SK-N-SH treated with all-trans-retinoic acid at 6 μM for 48 hours (cell line): ENCODE results near the gene NUP88.

ENCODE experiments used
- ATAC-seq: fragments of 200-7000 bp; cut with Tn5 transposase; 3 replicates; pipeline ENCODE4 v1.9.1; 2020; ENCODE audit warnings: mild to moderate bottlenecking, moderate library complexity
- ARNTL ChIP-seq: fragments of 450-650 bp; formaldehyde crosslinking; IDR thresholded peaks from 2 replicates; pipeline ENCODE4 v1.5.0; 2020; ENCODE audit warnings: low read depth, mild to moderate bottlenecking, moderate library complexity, borderline replicate concordance
- BACH2 ChIP-seq: fragments of 250-450 bp; sonication (Bioruptor Pico); IDR thresholded peaks from 2 replicates; pipeline ENCODE4 v1.9.0; 2021; ENCODE audit warnings: mild to moderate bottlenecking, borderline replicate concordance
- ESRRG ChIP-seq: fragments of 250-450 bp; sonication (Bioruptor Pico); IDR thresholded peaks from 2 replicates; pipeline ENCODE4 v1.6.1; 2021; ENCODE audit warnings: mild to moderate bottlenecking
- GLIS3 ChIP-seq: fragments of 250-450 bp; sonication (Bioruptor Pico); IDR thresholded peaks from 2 replicates; pipeline ENCODE4 v1.5.0; 2020; ENCODE audit warnings: mild to moderate bottlenecking, moderate library complexity
- ISL1 ChIP-seq: fragments of 250-450 bp; sonication (Bioruptor Pico); IDR thresholded peaks from 2 replicates; pipeline ENCODE4 v2.1.2; 2022; ENCODE audit warnings: mild to moderate bottlenecking, moderate library complexity
- OSR1 ChIP-seq: fragments of 250-450 bp; sonication (Bioruptor Pico); IDR thresholded peaks from 2 replicates; pipeline ENCODE4 v1.8.0; 2022; ENCODE audit warnings: moderate library complexity, mild to moderate bottlenecking, inconsistent platforms
- PPARA ChIP-seq: fragments of 250-450 bp; sonication (Bioruptor Pico); IDR thresholded peaks from 2 replicates; pipeline ENCODE4 v1.5.0; 2020; ENCODE audit warnings: mild to moderate bottlenecking, borderline replicate concordance
- RARB ChIP-seq: fragments of 250-450 bp; sonication (Bioruptor Pico); IDR thresholded peaks from 2 replicates; pipeline ENCODE4 v1.8.0; 2021; ENCODE audit warnings: mild to moderate bottlenecking, moderate library complexity
- SNAI2 ChIP-seq: fragments of 250-450 bp; sonication (Bioruptor Pico); IDR thresholded peaks from 2 replicates; pipeline ENCODE4 v1.5.0; 2020; ENCODE audit warnings: mild to moderate bottlenecking, moderate library complexity
- TOX ChIP-seq: fragments of 250-450 bp; sonication (Bioruptor Pico); IDR thresholded peaks from 2 replicates; pipeline ENCODE4 v1.8.0; 2021; ENCODE audit warnings: mild to moderate bottlenecking, moderate library complexity, borderline replicate concordance
- ZFP3 ChIP-seq: fragments of 250-450 bp; sonication (Bioruptor Pico); IDR thresholded peaks from 2 replicates; pipeline ENCODE4 v1.5.0; 2020; ENCODE audit warnings: mild to moderate bottlenecking, moderate library complexity
- ZFP30 ChIP-seq: fragments of 450-650 bp; formaldehyde crosslinking; IDR thresholded peaks from 2 replicates; pipeline ENCODE4 v1.5.0; 2022; ENCODE audit warnings: mild to moderate bottlenecking, moderate library complexity
- ZNF565 ChIP-seq: fragments of 450-650 bp; formaldehyde crosslinking; conservative IDR thresholded peaks from 2 replicates; pipeline ENCODE4 v1.5.0; 2020; ENCODE audit warnings: low read depth, mild to moderate bottlenecking, moderate library complexity
- ZNF70 ChIP-seq: fragments of 450-650 bp; formaldehyde crosslinking; IDR thresholded peaks from 2 replicates; pipeline ENCODE4 v1.5.0; 2020; ENCODE audit warnings: mild to moderate bottlenecking, moderate library complexity
- ZNF8 ChIP-seq: fragments of 450-650 bp; formaldehyde crosslinking; IDR thresholded peaks from 2 replicates; pipeline ENCODE4 v1.5.0; 2020; ENCODE audit warnings: mild to moderate bottlenecking, moderate library complexity
- TF ChIP-seq, protein P1 (sequence below): fragments of 250-450 bp; sonication (Bioruptor Pico); IDR thresholded peaks from 2 replicates; pipeline ENCODE4 v1.8.0; 2021; ENCODE audit warnings: low read depth, mild to moderate bottlenecking, moderate library complexity, borderline replicate concordance
- TF ChIP-seq, protein P2 (sequence below): fragments of 250-450 bp; sonication (Bioruptor Pico); IDR thresholded peaks from 2 replicates; pipeline ENCODE4 v1.5.0; 2020; ENCODE audit warnings: mild to moderate bottlenecking, moderate library complexity
- TF ChIP-seq, protein P3 (sequence below): fragments of 250-450 bp; sonication (Bioruptor Pico); IDR thresholded peaks from 2 replicates; pipeline ENCODE4 v1.5.1; 2021; ENCODE audit warnings: mild to moderate bottlenecking, moderate library complexity
- TF ChIP-seq, protein P4 (sequence below): fragments of 250-450 bp; sonication (Bioruptor Pico); IDR thresholded peaks from 2 replicates; pipeline ENCODE4 v1.5.1; 2020; ENCODE audit warnings: low read depth, mild to moderate bottlenecking, moderate library complexity
- TF ChIP-seq, protein P5 (sequence below): fragments of 250-450 bp; sonication (Bioruptor Pico); IDR thresholded peaks from 2 replicates; pipeline ENCODE4 v1.8.0; 2020; ENCODE audit warnings: mild to moderate bottlenecking, moderate library complexity, borderline replicate concordance

The NUP88 gene

DNA sequence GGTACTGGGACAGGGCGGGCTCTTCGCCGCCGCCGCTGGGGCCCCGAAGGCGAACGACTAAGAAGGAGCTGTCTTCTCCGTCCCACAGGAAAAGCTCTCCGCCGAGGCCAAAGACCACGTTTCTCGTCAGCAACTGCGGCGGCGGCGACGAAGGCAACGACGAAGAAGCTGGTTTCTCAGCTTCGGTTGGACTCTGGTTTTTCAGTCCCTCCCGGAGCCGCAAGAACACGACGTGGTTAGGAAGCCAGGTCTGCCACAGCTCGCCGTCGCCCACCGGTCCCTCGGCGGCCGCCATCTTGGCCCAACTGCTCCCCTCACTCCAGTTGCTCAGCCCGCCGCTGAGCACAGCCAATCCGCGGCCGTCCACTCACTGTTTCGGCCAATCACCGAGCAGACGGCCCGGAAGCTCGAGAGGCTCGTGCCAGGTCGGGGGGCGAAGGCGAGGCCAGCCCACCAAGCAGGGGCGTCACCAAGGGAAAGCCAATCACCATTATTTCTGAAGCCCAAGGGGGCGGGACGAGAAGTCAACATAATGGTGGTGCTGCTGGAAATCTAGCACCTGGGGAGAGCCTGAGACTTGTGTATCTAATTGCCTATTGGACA is at the start of gene NUP88:
Gene NUP88 (minus strand): TSS at position 307 of the 603 bp plus-strand sequence. CDS start 12 bp downstream, at position 295.
- TF ChIP-seq ZFP3 (CRISPR knock-in tag) (no peak), TOX (CRISPR knock-in tag) (no peak), BACH2 (CRISPR knock-in tag) (no peak), ISL1 (CRISPR knock-in tag) (no peak), ZNF70 (CRISPR knock-in tag) (no peak), ZNF565 (CRISPR knock-in tag) (no peak), RARB (CRISPR knock-in tag) (no peak), ZNF8 (CRISPR knock-in tag) (no peak)
- TF ChIP-seq, protein P1, sequence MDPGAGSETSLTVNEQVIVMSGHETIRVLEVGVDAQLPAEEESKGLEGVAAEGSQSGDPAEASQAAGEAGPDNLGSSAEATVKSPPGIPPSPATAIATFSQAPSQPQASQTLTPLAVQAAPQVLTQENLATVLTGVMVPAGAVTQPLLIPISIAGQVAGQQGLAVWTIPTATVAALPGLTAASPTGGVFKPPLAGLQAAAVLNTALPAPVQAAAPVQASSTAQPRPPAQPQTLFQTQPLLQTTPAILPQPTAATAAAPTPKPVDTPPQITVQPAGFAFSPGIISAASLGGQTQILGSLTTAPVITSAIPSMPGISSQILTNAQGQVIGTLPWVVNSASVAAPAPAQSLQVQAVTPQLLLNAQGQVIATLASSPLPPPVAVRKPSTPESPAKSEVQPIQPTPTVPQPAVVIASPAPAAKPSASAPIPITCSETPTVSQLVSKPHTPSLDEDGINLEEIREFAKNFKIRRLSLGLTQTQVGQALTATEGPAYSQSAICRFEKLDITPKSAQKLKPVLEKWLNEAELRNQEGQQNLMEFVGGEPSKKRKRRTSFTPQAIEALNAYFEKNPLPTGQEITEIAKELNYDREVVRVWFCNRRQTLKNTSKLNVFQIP (CRISPR knock-in tag) = no peak
- TF ChIP-seq, protein P2, sequence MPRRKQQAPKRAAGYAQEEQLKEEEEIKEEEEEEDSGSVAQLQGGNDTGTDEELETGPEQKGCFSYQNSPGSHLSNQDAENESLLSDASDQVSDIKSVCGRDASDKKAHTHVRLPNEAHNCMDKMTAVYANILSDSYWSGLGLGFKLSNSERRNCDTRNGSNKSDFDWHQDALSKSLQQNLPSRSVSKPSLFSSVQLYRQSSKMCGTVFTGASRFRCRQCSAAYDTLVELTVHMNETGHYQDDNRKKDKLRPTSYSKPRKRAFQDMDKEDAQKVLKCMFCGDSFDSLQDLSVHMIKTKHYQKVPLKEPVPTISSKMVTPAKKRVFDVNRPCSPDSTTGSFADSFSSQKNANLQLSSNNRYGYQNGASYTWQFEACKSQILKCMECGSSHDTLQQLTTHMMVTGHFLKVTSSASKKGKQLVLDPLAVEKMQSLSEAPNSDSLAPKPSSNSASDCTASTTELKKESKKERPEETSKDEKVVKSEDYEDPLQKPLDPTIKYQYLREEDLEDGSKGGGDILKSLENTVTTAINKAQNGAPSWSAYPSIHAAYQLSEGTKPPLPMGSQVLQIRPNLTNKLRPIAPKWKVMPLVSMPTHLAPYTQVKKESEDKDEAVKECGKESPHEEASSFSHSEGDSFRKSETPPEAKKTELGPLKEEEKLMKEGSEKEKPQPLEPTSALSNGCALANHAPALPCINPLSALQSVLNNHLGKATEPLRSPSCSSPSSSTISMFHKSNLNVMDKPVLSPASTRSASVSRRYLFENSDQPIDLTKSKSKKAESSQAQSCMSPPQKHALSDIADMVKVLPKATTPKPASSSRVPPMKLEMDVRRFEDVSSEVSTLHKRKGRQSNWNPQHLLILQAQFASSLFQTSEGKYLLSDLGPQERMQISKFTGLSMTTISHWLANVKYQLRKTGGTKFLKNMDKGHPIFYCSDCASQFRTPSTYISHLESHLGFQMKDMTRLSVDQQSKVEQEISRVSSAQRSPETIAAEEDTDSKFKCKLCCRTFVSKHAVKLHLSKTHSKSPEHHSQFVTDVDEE = no peak
- TF ChIP-seq, protein P3, sequence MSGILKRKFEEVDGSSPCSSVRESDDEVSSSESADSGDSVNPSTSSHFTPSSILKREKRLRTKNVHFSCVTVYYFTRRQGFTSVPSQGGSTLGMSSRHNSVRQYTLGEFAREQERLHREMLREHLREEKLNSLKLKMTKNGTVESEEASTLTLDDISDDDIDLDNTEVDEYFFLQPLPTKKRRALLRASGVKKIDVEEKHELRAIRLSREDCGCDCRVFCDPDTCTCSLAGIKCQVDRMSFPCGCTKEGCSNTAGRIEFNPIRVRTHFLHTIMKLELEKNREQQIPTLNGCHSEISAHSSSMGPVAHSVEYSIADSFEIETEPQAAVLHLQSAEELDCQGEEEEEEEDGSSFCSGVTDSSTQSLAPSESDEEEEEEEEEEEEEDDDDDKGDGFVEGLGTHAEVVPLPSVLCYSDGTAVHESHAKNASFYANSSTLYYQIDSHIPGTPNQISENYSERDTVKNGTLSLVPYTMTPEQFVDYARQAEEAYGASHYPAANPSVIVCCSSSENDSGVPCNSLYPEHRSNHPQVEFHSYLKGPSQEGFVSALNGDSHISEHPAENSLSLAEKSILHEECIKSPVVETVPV (CRISPR knock-in tag) = no peak
- ATAC-seq = peak; percentile 96

DNA sequence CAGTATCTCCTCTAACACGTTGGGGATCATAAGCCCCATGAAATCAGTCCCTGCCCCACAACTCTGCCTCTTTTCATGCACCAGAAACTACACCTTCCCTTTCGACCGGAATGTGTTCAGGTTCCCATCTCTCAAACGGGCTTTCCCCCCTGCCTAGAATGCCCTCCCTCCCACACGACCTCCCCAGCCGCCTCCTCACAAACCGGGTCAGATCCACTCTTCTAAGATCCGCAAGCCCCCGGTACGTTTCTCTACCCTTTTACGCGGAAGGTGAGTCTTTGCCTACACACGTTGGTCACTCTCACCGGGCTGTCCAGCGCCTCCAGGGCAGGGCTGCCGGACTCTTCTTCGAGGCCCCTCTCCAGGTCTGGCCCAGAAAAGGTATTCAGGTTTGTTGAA is 48.6 kb upstream of the NUP88 start:
- peak; percentile 50 for ATAC-seq
- no peak for TF ChIP-seq ZFP3 (CRISPR knock-in tag)
- TF ChIP-seq, all 23 proteins: peak for 0

DNA sequence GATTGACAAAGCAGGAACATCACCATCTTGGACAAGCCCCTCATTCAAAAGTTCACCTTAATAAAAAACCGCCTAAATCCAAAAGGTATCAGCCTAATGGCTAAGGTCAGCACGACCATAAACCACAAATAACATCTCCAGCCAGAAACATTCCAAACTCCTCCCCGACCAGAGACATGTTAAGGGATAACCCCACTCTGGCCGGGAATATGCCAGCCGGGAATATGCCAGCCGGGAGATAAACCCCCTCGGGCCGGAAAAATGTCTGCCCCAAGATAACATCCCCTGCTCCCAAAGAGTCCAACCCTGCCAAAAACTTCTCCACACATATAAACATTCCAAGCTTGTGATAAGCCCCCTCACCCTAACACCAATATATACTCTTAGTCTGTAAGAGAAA is 48.0 kb upstream of the NUP88 start:
- no peak for TF ChIP-seq ZFP30

DNA sequence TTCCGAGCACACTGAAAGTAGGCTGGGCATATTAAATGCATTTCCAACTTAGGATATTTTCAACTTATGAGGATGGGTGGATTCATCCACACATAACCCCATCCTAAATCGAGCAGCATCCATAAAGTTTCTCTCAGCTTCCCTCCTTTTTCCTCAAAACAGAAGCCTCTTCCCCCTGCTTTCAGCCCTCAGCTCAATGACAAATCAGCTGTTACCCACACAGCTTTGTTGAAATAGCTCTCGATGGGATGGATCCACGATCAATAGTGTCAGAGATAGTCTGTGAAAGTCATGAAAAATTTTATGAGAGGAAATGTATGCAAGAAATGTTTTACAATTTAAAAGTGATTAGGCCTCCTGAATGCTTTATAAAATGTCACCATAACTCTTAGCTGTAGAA is 46.8 kb upstream of the NUP88 start:
- no peak for ATAC-seq
- no peak for TF ChIP-seq TOX (CRISPR knock-in tag)
- no peak for TF ChIP-seq ISL1 (CRISPR knock-in tag)
- TF ChIP-seq, protein P4, sequence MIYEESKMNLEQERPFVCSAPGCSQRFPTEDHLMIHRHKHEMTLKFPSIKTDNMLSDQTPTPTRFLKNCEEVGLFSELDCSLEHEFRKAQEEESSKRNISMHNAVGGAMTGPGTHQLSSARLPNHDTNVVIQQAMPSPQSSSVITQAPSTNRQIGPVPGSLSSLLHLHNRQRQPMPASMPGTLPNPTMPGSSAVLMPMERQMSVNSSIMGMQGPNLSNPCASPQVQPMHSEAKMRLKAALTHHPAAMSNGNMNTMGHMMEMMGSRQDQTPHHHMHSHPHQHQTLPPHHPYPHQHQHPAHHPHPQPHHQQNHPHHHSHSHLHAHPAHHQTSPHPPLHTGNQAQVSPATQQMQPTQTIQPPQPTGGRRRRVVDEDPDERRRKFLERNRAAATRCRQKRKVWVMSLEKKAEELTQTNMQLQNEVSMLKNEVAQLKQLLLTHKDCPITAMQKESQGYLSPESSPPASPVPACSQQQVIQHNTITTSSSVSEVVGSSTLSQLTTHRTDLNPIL = no peak
- no peak for TF ChIP-seq ZNF565 (CRISPR knock-in tag)
- TF ChIP-seq ZNF70 (CRISPR knock-in tag) = no peak
- no peak for TF ChIP-seq OSR1 (CRISPR knock-in tag)
- TF ChIP-seq, protein P2 = no peak
- no peak for TF ChIP-seq ZFP30
- TF ChIP-seq, protein P5, sequence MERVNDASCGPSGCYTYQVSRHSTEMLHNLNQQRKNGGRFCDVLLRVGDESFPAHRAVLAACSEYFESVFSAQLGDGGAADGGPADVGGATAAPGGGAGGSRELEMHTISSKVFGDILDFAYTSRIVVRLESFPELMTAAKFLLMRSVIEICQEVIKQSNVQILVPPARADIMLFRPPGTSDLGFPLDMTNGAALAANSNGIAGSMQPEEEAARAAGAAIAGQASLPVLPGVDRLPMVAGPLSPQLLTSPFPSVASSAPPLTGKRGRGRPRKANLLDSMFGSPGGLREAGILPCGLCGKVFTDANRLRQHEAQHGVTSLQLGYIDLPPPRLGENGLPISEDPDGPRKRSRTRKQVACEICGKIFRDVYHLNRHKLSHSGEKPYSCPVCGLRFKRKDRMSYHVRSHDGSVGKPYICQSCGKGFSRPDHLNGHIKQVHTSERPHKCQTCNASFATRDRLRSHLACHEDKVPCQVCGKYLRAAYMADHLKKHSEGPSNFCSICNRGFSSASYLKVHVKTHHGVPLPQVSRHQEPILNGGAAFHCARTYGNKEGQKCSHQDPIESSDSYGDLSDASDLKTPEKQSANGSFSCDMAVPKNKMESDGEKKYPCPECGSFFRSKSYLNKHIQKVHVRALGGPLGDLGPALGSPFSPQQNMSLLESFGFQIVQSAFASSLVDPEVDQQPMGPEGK = no peak
- no peak for TF ChIP-seq ZFP3 (CRISPR knock-in tag)
- TF ChIP-seq, protein P1 (CRISPR knock-in tag) = no peak
- TF ChIP-seq ESRRG = no peak
- TF ChIP-seq SNAI2 (CRISPR knock-in tag) = no peak
- TF ChIP-seq GLIS3 = no peak
- TF ChIP-seq ARNTL (CRISPR knock-in tag) = no peak
- no peak for TF ChIP-seq ZNF8 (CRISPR knock-in tag)
- no peak for TF ChIP-seq PPARA (CRISPR knock-in tag)

More for the DNA sequence above, 48.0 kb upstream of the NUP88 start:
- ATAC-seq = peak; percentile 10; the same call in 2 of the 3 replicates
